Measurements from ENCODE around the gene DSTN. TPM values are rescaled to one million over a fixed set of nuclear protein-coding genes. Genes with fewer than 3 reads are reported as not detected.

The DSTN gene
- total RNA-seq, 4 donors from 2014 or later, result 79.2 to 128 (median 88.5) TPM

DNA sequence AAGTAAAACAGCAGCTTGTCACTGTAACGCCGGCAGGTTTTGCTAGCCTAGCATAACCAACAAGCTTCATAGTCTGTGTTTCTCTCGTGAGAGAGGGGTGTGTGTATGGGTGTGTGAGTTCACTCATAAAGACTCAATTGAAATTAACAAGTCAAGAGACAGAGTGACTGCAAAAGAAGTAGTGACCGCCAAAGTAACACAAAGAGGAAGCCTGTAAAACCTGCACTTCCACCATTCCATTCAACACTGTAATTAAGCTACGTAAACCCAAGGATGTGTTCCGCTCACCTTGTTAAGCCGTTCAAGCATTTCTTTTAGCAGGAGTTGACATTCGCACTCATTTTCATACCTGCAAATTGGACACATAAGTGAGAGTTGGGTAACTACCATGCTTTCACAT lies 45.3 kb upstream of the DSTN start:
- no peak for DNase-seq
- intact Hi-C loops (cut with DNase I; ENCODE audit: low total_unique reads), result no loop called here
- TF ChIP-seq, protein P1, sequence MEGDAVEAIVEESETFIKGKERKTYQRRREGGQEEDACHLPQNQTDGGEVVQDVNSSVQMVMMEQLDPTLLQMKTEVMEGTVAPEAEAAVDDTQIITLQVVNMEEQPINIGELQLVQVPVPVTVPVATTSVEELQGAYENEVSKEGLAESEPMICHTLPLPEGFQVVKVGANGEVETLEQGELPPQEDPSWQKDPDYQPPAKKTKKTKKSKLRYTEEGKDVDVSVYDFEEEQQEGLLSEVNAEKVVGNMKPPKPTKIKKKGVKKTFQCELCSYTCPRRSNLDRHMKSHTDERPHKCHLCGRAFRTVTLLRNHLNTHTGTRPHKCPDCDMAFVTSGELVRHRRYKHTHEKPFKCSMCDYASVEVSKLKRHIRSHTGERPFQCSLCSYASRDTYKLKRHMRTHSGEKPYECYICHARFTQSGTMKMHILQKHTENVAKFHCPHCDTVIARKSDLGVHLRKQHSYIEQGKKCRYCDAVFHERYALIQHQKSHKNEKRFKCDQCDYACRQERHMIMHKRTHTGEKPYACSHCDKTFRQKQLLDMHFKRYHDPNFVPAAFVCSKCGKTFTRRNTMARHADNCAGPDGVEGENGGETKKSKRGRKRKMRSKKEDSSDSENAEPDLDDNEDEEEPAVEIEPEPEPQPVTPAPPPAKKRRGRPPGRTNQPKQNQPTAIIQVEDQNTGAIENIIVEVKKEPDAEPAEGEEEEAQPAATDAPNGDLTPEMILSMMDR (IDR thresholded peaks at IDR 0.05 in 4 of 5, conservative IDR thresholded peaks at IDR 0.05 in 1 of 5), result no peak
- Histone ChIP-seq H3K4me3 (no peak overlapping the region), H3K9me3 (no peaks in the 10 kb centered on the region), H3K27me3 (no peaks in the 10 kb centered on the region), H3K27ac (no peak overlapping the region), H3K36me3 (no peaks in the 10 kb centered on the region), H3K4me1 (peaks cover 0 to 14% of the 10 kb centered on the region in 2 donors)
- in situ Hi-C loops (cut with MboI; ENCODE audit: low sequenced_read_pairs in 4 of 4), result loop anchor here in 2 of 4 donors (25.0 kb wide), 2 partner anchors 388 to 738 kb away; no protein-coding TSS in a partner anchor
- ATAC-seq, result no peak

DNA sequence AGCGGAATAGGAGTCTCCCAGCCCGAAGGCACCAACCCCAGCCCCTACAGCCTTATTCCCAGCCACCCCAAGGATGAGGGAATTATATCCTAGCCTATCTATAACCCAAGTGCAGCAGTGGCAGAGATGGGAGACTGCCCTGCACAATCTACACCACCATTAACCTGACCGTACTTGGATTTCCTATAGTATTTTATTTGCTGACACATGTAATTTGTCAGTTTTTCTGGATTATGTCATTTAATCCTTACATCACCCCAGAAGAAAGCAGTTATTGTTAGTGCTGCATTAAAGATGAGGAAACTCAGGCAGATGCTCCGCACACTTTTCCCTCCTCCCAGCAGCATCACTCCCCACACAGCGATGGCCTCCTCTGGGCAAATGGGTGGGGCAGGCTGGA lies 44.7 kb upstream of the DSTN start:
- H3K9me3 ChIP-seq, result no peaks in the 10 kb centered on the region
- DNase-seq (no peak), ATAC-seq (no peak)
- H3K36me3 ChIP-seq, result no peaks in the 10 kb centered on the region
- TF ChIP-seq POLR2A (IDR thresholded peaks at IDR 0.05), result no peak
- TF ChIP-seq, protein P1 (IDR thresholded peaks at IDR 0.05 in 4 of 5, conservative IDR thresholded peaks at IDR 0.05 in 1 of 5), result no peak
- H3K4me1 ChIP-seq, result peaks cover 0 to 14% of the 10 kb centered on the region in 2 donors
- H3K4me3 ChIP-seq, result no peak overlapping the region
- intact Hi-C loops (cut with DNase I; ENCODE audit: low total_unique reads), result no loop called here
- in situ Hi-C loops (cut with MboI; ENCODE audit: low sequenced_read_pairs in 4 of 4), result loop anchor here in 1 of 4 donors (25.0 kb wide), 1 partner anchor 412 kb away; no protein-coding TSS in a partner anchor
- no peaks in the 10 kb centered on the region for H3K27me3 ChIP-seq
- no peak overlapping the region for H3K27ac ChIP-seq

DNA sequence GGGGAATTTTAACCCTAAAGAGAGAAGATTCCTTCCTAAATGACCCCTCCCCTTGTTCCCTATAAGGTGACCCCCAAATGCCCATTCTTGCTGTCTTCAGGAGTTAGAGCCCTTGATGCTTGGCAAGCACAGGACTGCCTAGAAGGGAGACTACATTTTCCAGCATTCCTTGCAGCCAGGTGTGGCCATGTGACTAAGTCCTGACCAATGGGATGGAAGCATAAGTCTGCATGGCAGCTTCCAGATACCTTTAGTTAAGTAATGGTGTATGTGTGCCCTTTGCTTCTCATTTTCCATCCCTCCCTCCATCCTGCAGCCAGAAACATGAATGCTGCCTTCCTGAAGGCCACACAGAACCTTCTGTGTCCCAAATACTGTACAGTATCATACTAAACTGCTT lies 44.2 kb upstream of the DSTN start:
- intact Hi-C loops (cut with DNase I; ENCODE audit: low total_unique reads) (no loop called here), in situ Hi-C loops (cut with MboI; ENCODE audit: low sequenced_read_pairs in 4 of 4) (loop anchor here in 1 of 4 donors (25.0 kb wide), 1 partner anchor 412 kb away; no protein-coding TSS in a partner anchor)
- Histone ChIP-seq H3K27me3 (no peaks in the 10 kb centered on the region), H3K27ac (no peak overlapping the region), H3K4me1 (peaks cover 4 to 11% of the 10 kb centered on the region in 2 donors), H3K4me3 (no peak overlapping the region), H3K9me3 (no peaks in the 10 kb centered on the region), H3K36me3 (no peaks in the 10 kb centered on the region)
- ATAC-seq, result no peak
- no peak for TF ChIP-seq POLR2A (IDR thresholded peaks at IDR 0.05)
- TF ChIP-seq, protein P1 (IDR thresholded peaks at IDR 0.05 in 4 of 5, conservative IDR thresholded peaks at IDR 0.05 in 1 of 5), result no peak
- DNase-seq, result no peak

DNA sequence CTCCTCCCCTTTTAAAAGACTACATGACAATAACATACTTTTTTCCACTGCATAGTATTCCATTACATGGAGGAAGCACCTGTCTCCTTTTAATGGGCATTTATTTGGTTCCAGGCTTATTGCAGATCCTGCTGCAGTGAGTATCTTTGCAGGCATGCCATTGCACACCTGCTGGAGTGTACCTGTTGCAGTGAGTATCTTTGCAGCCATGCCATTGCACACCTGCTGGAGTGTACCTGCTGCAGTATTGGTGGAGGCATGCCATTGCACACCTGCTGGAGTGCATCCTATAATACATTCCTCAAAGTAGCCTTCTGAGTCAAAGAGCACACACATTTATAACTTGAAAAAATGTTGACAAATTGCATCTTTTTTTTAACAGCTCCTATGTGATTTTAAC lies 40.3 kb upstream of the DSTN start:
- in situ Hi-C loops (cut with MboI; ENCODE audit: low sequenced_read_pairs in 4 of 4), result loop anchor here in 1 of 4 donors (25.0 kb wide), 1 partner anchor 408 kb away; no protein-coding TSS in a partner anchor
- Histone ChIP-seq H3K4me3 (no peak overlapping the region), H3K4me1 (peaks cover 4 to 8% of the 10 kb centered on the region in 2 donors), H3K9me3 (no peaks in the 10 kb centered on the region), H3K27me3 (no peaks in the 10 kb centered on the region), H3K36me3 (no peaks in the 10 kb centered on the region), H3K27ac (no peak overlapping the region)
- DNase-seq, result no peak
- TF ChIP-seq, protein P1 (IDR thresholded peaks at IDR 0.05 in 4 of 5, conservative IDR thresholded peaks at IDR 0.05 in 1 of 5), result no peak
- no peak for ATAC-seq
- intact Hi-C loops (cut with DNase I; ENCODE audit: low total_unique reads), result no loop called here

DNA sequence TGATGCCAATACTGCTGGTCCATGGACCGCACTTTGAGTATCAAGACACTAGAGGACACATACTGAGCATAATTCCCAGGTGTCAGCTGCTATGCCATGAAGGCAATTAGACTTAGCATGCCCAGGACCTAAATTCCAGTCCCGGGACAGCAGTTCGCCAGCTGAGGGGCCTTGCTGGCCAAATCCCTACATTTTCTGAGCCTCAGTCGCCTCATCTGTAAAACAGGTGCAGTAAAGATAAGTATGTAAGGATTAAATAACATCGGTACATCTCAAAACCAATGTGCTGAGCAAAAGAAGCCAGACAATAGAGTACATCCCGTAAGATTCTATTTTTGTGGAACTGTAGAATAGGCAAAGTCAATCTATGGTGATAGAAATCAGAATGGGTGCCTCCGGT lies 39.7 kb upstream of the DSTN start:
- intact Hi-C loops (cut with DNase I; ENCODE audit: low total_unique reads), result no loop called here
- H3K36me3 ChIP-seq, result no peaks in the 10 kb centered on the region
- no peaks in the 10 kb centered on the region for H3K27me3 ChIP-seq
- H3K27ac ChIP-seq, result no peak overlapping the region
- ATAC-seq (no peak), DNase-seq (no peak)
- no peaks in the 10 kb centered on the region for H3K9me3 ChIP-seq
- peaks cover 4 to 8% of the 10 kb centered on the region in 2 donors for H3K4me1 ChIP-seq
- H3K4me3 ChIP-seq, result no peak overlapping the region
- TF ChIP-seq, protein P1 (IDR thresholded peaks at IDR 0.05 in 4 of 5, conservative IDR thresholded peaks at IDR 0.05 in 1 of 5), result no peak
- no peak for TF ChIP-seq POLR2A (IDR thresholded peaks at IDR 0.05)
- in situ Hi-C loops (cut with MboI; ENCODE audit: low sequenced_read_pairs in 4 of 4), result loop anchor here in 3 of 4 donors (10.0 to 25.0 kb wide), 4 partner anchors 75 to 415 kb away; no protein-coding TSS in a partner anchor
